ENCODE measurements around the gene KCTD2. TPM values are rescaled to one million over a fixed set of nuclear protein-coding genes. Genes with fewer than 3 reads are reported as not detected.

Gene KCTD2
- polyA plus RNA-seq, 1 donor = 25.1 TPM

GRCh38 chr17:75077496-75078283 is 30.7 kb downstream of the KCTD2 start:
- DNase-seq = no peak

DNA sequence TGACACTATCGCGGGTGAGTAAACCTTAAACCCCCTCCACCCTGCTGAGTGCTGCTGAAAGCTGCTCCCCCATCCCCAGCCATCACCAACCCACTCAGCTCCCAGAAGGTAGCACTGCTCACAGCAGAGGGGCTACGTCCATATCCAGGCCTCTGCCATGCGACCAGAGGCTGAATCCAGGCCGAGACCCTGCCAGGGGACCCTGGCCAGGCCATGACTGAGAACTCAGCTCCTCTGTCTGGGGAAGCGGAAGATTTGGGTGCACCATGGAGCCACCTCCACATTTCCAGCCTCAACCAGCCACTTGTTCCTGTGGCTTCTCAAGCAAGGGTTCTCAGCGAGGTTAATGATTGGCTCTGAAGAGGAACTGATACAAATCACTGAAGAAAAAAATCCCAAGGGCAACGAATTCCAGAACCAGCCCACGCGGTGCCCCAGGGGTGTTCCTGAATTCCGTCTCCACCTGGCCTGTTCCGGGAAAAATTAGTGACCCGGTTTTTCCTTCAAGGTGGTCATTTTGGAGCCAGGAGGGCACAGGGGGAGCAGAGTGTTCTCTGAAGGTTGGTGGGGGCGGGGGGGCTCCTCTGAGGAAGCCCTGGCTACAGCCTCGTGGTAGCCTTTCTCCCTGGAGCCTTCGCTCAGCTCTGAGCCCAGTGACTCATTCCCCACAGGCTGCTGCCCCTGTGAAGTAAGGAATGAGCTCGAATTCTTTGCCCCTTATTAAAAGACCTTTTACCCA is 31.4 kb downstream of the KCTD2 start:
- DNase-seq = no peak

- no peak for DNase-seq
Observed at GRCh38 chr17:75079023-75079373, 32.0 kb downstream of the KCTD2 start.

DNA sequence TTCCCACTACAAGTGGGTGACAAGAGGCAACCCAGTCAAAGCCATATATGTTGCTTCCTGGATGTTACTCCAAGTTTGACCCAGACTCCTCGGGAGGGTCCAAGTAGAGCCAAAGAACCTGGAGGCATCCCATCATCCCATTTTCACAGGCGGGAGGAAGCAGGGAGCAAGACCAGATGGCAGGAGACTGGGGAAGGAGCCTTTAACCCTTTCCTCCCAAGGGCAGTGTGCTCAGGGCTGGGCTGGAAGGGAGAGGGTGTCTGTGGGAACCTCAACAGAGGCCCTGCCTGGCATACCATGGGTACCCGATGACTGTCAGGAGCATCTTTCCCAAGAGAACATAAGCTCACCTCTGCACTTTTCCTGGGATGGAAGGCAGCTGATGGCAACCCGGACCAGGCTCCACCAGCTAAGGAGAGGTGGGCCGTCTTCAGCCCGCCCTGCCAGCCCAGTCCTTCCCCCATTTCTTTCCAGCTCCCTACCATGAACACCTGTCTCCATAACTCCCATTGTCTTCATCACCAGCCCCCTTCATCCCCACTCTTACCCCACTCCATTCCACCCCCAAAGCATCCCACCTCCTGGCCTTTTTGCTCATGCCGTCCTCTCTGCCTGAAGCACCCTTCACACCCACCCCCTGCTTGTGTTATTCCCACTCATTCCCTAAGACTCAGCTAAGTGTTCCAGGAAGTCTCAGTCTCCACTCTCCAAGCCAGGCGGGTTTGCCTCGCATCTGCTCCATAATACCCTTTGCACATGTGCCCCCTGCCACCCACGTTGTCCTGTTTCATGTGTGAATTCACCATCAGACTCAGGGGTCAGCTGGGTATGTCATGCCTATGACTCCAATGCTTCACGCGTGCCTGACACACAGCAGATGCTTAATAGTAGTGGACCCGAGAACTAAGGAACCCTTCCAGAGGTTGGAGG is 34.9 kb downstream of the KCTD2 start:
- DNase-seq = no peak

- no peak for DNase-seq
Observed at GRCh38 chr17:75082683-75083082, 35.7 kb downstream of the KCTD2 start.

DNA sequence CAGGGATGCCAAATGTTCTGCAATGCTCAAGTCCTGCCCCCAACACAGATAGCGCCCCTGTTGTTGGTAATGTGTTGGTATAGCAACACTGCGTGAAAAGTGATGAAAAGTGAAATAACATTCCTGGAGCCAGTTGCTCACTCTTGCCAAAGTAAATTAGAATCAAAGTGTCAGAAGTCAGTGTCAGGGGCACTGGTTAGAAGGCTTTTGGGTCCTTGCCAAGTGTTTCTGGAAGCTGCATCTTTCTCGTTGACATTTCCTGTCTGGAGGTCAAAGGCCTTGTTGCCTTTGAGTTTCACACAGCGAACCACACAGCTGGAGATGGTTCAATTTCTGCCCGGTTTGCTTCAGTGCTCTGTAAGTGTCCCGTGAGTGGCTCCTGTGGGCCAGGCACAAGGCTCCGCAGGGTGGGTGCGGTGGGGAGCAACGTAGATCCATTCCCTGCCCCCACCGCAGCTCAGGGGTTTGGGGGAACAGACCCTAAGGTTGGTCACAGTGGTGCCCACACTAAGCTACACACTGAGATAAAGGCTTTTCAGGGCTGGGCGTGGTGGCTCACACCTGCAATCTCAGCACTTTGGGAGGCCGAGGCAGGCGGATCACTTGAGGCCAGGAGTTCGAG is 37.1 kb downstream of the KCTD2 start:
- no peak for DNase-seq

- no peak for DNase-seq
Observed at GRCh38 chr17:75086496-75087181, 39.6 kb downstream of the KCTD2 start.

- no peak for DNase-seq
Observed at GRCh38 chr17:75087182-75087557, 40.1 kb downstream of the KCTD2 start.

DNA sequence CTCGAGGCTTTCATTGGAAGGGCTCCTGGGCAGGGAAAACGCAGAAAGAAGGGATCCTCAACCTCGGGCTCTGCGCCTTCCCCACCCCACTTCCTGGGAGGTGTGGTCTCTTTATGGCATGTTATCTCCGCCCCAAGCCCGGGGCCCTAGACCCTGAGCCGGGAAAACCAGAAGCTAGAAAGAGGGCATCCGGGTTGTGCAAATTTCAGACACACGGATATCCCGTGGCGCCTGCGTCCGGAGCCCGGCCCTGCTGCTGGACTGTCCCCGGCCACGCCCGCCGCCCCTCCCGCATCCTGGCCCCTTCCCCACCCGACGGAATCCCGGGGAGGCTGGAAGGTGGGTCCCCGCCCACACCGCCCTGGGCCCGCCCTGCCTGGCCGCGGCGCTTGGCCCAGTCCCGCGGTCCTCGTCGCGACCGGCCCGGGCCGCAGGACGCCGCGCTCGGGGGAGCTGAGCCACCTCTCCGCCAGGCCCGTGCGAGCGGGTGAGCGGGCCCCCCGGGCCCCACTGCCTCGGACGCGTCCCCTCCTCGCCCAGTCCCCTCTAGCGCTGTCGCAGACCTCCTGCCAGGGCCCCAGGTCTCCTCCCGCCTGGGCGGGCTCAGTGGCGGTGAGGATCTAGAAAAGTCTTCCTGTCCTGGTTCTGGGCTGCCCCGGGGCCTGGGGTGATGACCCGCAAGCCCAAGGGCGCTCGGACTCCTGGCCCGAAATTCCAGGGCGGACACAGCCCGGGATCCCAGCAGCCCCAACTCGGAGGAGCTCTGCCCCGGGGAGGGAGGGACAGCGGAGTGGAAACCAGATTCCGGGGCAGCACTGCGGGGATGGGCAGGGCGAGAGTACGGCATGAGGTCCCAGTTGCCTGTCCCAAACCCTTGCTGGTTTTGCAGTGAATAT is 40.8 kb downstream of the KCTD2 start, which contains the start of gene SLC16A5:
SLC16A5 (plus strand) TSS at position 397 of the 896 bp plus-strand sequence. CDS start 5,683 bp downstream, outside the sequence.
- DNase-seq = peak; percentile 77

DNA sequence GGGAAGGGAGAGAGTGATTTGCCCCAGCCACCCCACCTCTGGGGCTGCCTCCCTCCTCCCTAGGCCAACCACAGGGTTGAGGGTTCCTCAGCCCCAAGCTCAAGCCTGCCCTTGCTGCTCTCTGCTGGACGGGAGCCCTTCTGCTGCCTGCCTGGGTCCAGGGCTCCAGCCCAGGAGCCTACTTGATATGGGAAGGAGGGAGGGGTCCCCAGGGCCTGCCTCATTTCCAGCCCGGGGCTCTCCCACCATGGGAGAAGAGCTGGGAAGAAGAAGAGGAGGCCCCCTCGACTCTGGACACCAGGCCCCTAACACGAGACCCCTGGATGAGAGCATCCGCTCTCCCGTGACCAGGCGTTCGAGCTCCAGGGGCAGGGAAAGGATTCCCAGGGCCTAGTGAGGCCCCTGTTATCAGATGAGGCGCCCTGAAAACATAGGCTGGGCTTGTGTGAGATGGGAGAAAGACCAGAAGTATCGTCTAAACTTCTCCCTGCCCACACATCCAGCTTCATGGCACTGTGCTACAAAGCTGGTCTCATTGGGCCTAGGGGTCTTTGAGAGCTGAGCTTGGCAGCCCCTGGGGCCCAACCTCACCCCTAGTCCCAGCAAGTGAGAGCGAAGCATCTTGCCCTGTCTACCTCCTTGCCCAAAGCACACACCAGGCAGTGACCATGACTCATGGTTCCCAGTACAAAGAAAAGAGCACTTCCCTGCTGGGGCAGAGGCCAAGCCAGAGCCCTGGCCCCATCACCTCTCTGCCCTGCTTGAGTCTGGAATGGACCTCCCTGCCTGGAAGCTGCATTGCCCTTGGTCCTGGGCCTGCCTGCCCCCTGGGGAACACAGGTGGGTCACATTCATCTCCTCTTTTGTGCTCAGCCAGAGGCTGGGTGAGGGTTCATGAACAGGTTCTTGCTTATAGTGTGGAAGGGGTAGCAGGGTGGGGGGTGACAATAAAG is 41.7 kb downstream of the KCTD2 start:
- no peak for DNase-seq

GRCh38 chr17:75090871-75091854 is 44.1 kb downstream of the KCTD2 start:
- DNase-seq = no peak

GRCh38 chr17:75091855-75092327 is 44.9 kb downstream of the KCTD2 start:
- no peak for DNase-seq

- no peak for DNase-seq
Observed at GRCh38 chr17:75093548-75094158, 46.6 kb downstream of the KCTD2 start.

- DNase-seq = no peak
Observed at GRCh38 chr17:75094871-75095399, 47.9 kb downstream of the KCTD2 start.

DNA sequence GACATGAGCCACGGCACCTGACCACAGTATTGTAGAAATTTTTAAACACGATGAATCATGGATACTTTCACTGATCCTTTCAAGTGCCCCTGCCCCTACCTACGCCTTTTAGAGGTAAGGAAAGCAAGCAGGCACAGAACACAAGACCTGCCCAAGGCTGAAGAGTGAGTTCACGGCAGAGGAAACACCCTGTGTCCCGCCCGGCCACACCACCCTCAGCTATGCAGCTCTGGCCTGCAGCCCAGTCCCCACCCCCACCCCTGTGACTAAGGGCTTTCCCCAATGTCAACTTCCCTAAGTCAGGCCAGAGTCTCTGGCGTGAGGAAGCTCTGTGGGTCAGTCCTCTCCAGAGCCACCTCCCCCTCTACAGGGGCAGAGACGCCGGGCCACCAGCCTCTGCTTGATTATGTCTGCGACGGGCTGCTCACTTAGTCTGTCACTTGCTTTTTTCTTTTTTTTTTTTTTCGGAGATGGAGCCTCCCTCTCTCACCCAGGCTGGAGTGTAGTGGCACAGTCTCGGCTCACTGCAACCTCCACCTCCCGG is 49.1 kb downstream of the KCTD2 start:
- DNase-seq = peak; percentile 48

DNA sequence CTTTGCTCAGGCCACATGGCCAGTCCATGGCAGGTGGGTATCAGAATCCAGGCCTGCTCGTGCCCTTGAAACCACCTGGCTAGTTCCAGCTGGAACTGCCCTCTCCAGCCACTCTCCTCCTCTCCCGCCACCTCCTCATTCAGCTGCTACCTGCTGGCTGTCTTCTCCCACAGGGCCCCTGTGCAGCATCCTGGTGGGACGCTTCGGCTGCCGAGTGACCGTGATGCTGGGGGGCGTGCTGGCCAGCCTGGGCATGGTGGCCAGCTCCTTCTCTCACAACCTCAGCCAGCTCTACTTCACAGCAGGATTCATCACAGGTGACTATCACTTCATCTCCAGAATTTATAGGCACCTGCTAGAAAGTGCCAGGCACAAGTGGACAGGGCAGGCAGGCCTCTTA is 50.8 kb downstream of the KCTD2 start:
- no peak for DNase-seq

- DNase-seq = no peak
Observed at GRCh38 chr17:75098861-75099260, 51.8 kb downstream of the KCTD2 start.

Measured in hindlimb muscle (tissue), 1 donor.